Measurements from ENCODE around the gene C2CD4A.
A peak's percentile ranks its signal among the peaks of the same experiment; 100 is the strongest.

C2CD4A gene

GRCh38 chr15:62060113-62060895, 6.5 kb upstream of the C2CD4A start, which contains the start of gene VPS13C:
Gene VPS13C, minus strand, starts transcription at chr15:62060447. Its CDS starts 73 bp downstream, at chr15:62060374.
- DNase-seq, result peak; percentile 86

GRCh38 chr15:62060896-62061280, 5.9 kb upstream of the C2CD4A start:
- DNase-seq, result no peak

DNA sequence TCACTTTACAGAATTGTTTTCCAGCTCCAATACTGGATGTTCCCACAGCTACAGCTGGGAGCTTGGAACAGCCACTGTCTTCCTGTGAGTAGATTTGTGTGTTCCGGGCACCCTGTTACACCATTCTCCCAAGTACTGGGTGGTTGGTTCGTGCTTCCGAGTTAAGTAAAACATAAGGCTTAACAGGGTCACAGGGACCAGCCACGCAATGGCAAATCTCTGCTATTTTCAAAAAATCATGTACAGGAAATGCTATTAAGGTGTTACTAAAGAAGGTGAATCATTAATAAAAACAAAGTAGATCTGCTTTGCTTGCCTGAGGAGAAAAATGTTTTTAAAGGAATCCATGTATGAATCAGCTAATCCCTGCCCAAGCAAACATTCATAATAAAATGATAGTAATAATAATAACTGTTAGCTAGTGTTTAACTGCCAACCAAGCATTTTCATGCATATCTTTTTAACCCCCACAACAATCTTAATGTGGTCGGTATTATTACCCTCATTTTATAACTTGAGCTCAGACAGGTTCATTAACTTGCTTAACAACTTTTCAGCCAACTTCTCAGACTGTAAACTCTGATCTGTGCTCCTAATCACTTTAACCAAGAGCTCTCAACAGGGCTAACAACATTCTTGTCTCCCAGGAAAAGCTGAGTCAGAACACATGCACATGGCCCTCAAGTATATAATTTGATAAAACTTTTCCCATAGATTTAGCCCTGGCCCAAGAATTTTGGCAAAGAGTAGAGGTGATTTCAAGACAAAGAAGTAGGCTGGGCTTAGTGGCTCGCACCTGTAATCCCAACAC, 2.7 kb upstream of the C2CD4A start:
- DNase-seq, result no peak

GRCh38 chr15:62067448-62068044, 769 bp downstream of the C2CD4A start:
- no peak for DNase-seq

DNA sequence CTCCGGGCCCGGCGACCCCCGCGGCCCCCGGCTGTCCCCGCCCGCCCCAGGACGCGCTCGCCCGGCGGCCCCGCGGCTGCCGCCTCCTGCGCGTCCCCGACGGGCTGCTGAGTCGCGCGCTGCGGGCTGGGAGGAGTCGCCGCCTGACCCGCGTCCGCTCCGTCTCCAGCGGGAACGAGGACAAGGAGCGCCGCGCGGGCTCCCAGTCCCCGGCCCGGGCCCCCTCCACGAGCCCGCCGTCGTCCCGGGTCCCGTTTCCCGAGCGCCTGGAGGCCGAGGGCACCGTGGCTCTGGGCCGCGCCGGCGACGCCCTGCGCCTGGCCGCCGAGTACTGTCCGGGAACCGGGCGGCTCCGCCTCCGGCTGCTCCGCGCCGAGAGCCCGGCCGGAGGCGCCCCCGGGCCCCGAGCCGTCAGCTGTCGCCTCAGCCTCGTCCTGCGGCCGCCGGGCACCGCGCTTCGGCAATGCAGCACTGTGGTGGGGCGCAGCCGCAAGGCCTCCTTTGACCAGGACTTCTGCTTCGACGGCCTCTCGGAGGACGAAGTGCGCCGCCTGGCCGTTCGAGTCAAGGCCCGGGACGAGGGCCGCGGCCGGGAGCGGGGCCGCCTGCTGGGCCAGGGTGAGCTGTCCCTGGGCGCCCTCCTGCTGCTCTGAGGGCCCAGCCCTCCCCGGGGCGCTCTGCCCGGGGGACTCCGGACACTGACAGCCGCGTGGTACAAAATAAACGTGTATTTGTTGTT, 1.5 kb downstream of the C2CD4A start:
- DNase-seq, result no peak

DNA sequence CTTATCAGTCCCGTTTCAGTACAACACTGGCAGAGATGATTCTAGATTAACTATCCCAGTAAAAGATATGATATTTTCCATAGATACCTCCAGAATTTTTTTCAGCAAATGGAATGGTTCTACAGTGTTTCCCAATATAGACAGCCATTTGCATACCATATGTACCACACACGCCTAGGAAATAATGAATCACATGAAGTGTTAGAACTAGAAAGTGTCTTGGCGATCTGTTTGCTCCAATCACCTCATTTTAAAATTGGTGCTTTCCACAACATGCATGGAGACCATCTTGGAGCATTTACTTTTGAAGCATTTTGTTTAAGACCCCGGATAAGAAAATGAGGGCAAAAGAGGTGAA, 2.0 kb downstream of the C2CD4A start:
- no peak for DNase-seq

DNA sequence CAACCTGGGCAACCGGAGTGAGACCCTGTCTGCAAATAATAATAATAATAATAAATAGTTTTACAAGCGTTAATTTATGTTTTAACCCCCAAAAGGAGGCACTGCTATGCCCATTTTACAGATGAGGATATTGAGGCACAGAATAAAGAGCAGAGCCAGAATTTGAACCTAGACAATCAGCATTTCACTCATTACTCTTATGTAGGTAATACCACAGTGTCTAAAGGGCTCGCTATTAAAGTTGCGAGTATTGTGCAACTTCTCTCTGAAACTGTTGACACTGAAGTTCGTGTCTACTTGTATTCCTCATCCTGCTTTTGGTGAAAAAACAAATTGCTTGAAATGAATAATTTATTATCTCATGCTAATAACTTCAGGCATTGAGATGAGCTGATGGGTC, 2.8 kb downstream of the C2CD4A start:
- no peak for DNase-seq

DNA sequence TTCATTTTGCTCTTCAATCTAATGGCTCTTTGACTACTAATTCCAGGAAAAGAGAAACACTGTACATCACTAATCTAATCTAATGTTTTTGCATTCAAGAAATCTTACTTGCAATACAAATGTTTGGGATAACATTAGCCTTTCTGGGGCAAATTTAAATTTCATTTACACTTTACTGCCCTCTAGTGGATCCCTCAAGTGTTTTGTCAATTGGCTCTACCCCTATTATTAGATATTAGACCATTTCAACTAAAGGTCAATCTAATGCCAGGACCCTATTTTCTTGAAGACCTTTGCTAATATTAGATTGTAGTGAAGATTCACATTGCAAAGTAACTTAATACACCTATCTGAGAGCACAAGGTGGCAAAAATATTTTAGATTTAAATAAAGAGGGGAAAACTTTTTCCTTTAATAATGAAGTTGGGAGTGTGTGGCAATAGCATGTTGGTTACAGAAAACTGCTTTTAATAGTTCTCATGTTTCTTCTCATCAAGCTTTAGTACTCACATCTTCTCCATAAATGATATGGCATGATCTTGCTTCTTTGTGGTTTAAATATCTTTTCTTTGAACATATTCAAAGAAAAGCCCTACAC, 5.0 kb downstream of the C2CD4A start:
- no peak for DNase-seq

GRCh38 chr15:62075595-62076277, 9.0 kb downstream of the C2CD4A start:
- DNase-seq, result no peak

GRCh38 chr15:62079594-62079993, 12.8 kb downstream of the C2CD4A start:
- DNase-seq, result no peak

DNA sequence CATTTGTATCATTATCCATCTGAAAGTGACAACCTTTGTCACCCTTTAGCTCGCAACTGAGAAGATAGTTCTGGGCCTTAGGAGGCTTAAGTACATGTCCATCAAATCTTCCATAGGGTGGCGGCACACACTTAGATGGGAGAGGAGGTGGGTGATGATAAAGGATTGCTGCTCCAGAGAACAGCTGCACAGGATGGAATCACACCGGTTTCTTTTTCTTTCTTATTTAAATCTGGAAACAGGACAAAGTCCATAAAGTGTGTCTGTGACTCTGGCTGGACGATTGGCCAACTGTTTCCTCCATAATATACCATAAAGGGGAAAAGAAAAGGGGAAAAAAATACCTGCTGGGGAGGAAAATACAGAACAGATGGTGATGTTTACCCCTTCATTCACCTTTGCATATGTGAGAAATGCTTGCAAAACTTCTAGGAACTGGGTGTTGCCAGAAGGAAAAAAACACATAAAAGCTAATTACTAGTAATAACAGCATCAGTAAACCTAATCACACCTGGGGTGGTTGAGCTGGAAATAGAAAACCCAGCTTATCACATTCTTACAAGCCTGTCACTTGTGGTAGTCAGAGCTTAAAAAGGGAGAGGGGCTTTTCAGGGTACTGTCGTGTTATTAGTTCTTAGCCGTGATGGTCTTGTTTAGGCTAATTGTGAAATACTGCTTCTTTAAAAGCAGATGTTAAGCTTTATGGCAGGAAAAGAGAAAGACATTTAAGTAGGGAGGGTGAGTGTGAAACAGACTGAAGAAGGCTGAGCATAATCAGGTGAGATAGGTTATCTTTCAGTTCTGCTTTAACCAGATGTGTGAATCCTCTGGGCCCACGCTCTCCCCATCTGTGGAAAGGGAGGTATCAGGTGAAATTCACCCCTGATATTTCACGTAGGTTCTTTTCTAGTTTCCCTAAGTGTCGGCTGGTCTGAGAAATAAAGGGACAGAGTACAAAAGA, 16.7 kb downstream of the C2CD4A start:
- no peak for DNase-seq

GRCh38 chr15:62085740-62086139, 19.0 kb downstream of the C2CD4A start:
- DNase-seq, result no peak

GRCh38 chr15:62087671-62088352, 21.0 kb downstream of the C2CD4A start:
- no peak for DNase-seq

DNA sequence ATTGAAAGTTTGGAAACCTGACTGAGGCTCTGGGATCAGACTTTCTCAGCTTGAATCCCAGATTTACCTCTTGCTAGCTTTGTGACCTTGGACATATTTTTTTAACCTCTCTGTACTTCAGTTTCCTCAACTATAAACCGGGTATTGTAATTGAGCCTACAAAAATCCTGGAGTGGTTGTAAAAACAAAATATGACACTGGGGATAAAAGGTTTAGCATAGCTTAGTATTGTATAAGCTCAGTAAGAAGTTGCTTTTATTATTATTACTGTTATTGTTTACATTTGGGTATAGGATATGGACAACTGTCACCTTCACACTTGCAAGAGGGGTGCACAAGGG, 21.5 kb downstream of the C2CD4A start:
- DNase-seq, result no peak

DNA sequence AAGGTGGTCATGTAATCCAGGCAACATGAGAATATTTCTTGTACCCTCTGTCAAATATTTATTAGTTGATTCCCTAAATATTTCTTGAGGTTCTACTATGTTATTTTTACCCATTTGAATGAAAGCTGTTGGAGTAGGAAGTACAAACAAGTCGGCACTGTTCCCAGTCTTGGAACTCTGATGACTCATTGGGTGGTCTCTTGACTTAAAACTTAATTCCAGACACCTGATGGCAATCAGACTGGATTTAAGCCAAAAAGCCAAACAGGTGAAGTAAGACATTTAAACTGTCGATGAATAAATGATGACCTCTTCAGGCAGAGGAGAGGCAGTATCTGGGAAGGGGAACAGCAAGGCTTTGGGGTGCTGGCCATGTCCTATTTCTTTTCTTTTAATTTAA, 22.8 kb downstream of the C2CD4A start:
- DNase-seq, result no peak

DNA sequence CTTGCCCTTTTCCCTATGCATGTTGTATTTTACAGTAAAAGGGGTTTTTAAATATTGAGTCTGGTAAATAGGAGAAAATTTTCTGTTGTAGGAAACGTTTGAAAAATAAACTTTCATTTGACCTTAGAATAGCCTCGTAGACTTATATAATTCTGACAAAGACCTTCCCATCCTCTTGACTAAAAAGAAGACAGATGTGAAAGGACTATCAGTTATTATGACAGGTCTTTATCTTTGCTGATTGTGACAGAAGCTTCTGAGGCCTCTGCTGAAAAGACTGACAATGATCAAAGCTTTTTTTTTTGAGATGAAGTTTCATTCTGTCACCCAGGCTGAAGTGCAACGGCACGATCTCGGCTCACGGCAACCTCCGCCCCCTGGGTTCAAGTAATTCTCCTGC, 24.2 kb downstream of the C2CD4A start:
- DNase-seq, result no peak

- DNase-seq, result no peak
Observed at GRCh38 chr15:62093809-62094208, 27.0 kb downstream of the C2CD4A start.

- DNase-seq, result no peak
Observed at GRCh38 chr15:62094388-62094787, 27.6 kb downstream of the C2CD4A start.

- DNase-seq, result no peak
Observed at GRCh38 chr15:62099094-62099601, 32.4 kb downstream of the C2CD4A start.

DNA sequence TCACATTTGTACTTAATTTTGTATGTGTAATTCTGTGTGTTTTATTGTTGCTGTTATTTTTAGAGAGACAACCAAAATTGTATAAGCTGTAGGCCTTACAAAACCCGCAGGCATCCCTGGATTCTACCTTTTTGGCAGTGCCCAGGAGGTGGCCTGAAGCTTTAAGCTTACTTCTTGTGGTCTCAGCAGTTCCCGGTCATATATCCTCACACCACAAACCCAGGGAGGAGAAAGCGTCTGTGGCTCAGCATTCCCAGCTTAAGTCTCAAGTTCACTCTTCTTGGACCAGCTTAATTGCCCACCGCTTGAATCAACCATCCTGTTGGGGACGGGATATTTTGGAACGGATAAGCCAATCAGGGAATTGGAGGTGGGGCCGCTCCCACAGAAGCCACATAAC, 36.7 kb downstream of the C2CD4A start:
- DNase-seq, result no peak
